Measurements from ENCODE around the gene SCG5.

DNA sequence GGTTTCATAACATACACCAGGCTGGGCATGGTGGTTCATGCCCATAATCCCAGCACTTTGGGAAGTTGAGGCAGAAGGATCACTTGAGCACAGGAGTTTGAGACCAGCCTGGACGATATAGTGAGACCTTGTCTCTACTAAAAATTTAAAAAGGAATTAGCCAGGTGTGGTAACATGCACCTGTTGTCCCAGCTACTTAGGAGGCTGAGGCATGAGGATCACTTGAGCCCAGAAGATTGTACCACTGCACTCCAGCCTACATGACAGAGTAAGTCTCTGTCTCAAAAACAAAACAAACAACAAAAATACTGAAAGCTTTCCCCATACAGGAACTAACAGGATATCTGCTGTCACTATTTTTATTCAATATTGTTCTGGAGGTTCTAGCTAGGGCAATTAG is 97.2 kb downstream of the SCG5 start:
- TF ChIP-seq, protein P1, sequence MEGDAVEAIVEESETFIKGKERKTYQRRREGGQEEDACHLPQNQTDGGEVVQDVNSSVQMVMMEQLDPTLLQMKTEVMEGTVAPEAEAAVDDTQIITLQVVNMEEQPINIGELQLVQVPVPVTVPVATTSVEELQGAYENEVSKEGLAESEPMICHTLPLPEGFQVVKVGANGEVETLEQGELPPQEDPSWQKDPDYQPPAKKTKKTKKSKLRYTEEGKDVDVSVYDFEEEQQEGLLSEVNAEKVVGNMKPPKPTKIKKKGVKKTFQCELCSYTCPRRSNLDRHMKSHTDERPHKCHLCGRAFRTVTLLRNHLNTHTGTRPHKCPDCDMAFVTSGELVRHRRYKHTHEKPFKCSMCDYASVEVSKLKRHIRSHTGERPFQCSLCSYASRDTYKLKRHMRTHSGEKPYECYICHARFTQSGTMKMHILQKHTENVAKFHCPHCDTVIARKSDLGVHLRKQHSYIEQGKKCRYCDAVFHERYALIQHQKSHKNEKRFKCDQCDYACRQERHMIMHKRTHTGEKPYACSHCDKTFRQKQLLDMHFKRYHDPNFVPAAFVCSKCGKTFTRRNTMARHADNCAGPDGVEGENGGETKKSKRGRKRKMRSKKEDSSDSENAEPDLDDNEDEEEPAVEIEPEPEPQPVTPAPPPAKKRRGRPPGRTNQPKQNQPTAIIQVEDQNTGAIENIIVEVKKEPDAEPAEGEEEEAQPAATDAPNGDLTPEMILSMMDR (optimal IDR thresholded peaks at IDR 0.05 in 1 of 3, IDR thresholded peaks at IDR 0.05 in 1 of 3, conservative IDR thresholded peaks at IDR 0.05 in 1 of 3; ENCODE audit: extremely low read depth in 1 of 3, insufficient read depth in 2 of 3, low read length in 3 of 3) = no peak
- TF ChIP-seq EZH2 (IDR thresholded peaks at IDR 0.05; ENCODE audit: low read length) = no peak
